Pons (tissue), 1 donor: ENCODE results near the gene ARHGEF17.
A peak's percentile ranks its signal among the peaks of the same experiment; 100 is the strongest.

Experiments used
- DNase-seq: peaks from one replicate; pipeline ENCODE4 v3.0.0-alpha.2; 2016; ENCODE audit warnings: low spot score

The ARHGEF17 gene

GRCh38 chr11:73313652-73314051 lies 5.6 kb downstream of the ARHGEF17 start:
- no peak for DNase-seq

- peak; percentile 93 for DNase-seq
Measured at GRCh38 chr11:73314117-73314961, 6.3 kb downstream of the ARHGEF17 start.

- no peak for DNase-seq
Measured at GRCh38 chr11:73315293-73316020, 7.4 kb downstream of the ARHGEF17 start.

GRCh38 chr11:73316422-73316821 lies 8.3 kb downstream of the ARHGEF17 start:
- DNase-seq, result no peak

GRCh38 chr11:73317373-73317772 lies 9.3 kb downstream of the ARHGEF17 start:
- DNase-seq, result peak; percentile 85

- no peak for DNase-seq
Measured at GRCh38 chr11:73317803-73318202, 9.7 kb downstream of the ARHGEF17 start.

GRCh38 chr11:73318501-73319011 lies 10.5 kb downstream of the ARHGEF17 start:
- no peak for DNase-seq

GRCh38 chr11:73320763-73321603 lies 12.9 kb downstream of the ARHGEF17 start:
- DNase-seq, result no peak

GRCh38 chr11:73321604-73322381 lies 13.7 kb downstream of the ARHGEF17 start:
- no peak for DNase-seq

GRCh38 chr11:73322382-73323306 lies 14.6 kb downstream of the ARHGEF17 start:
- no peak for DNase-seq

GRCh38 chr11:73323464-73323863 lies 15.4 kb downstream of the ARHGEF17 start:
- no peak for DNase-seq

GRCh38 chr11:73324116-73324515 lies 16.0 kb downstream of the ARHGEF17 start:
- DNase-seq, result no peak

- no peak for DNase-seq
Measured at GRCh38 chr11:73324665-73325035, 16.6 kb downstream of the ARHGEF17 start.

- no peak for DNase-seq
Measured at GRCh38 chr11:73325036-73325981, 17.2 kb downstream of the ARHGEF17 start.

- no peak for DNase-seq
Measured at GRCh38 chr11:73326929-73327811, 19.1 kb downstream of the ARHGEF17 start.

- no peak for DNase-seq
Measured at GRCh38 chr11:73327812-73328364, 19.8 kb downstream of the ARHGEF17 start.

GRCh38 chr11:73330569-73331093 lies 22.6 kb downstream of the ARHGEF17 start:
- DNase-seq, result no peak
